OCI-LY7 (cell line): ENCODE measurements around the gene PRKCI.

Experiments used
- CTCF ChIP-seq: fragments of 200-600 bp; sonication (generic); conservative IDR thresholded peaks from 2 replicates; pipeline ENCODE4 v1.5.1; 2014; ENCODE audit warnings: mild to moderate bottlenecking, antibody characterized with exemption, low read length, moderate library complexity, mixed read lengths
- EZH2phosphoT487 ChIP-seq: fragments of 200-600 bp; sonication (generic); IDR thresholded peaks from 2 replicates; pipeline ENCODE4 v1.6.1; 2018; ENCODE audit warnings: low read depth, borderline replicate concordance, mild to moderate bottlenecking, mixed run types, antibody characterized with exemption, low read length, moderate library complexity, mixed read lengths

GRCh38 chr3:170203457-170203856 is 18.8 kb upstream of the PRKCI start:
- TF ChIP-seq CTCF: no peak
- no peak for TF ChIP-seq EZH2phosphoT487
